GM12864 (cell line): ENCODE measurements around the gene ENPP6.

Experiments
- DNase-seq: peaks from one replicate; pipeline ENCODE4 v3.0.0-alpha.2; 2011; ENCODE audit warnings: low read depth
- H3K4me3 ChIP-seq: 2 replicates; pipeline ENCODE4 v1.5.1; 2011; ENCODE audit warnings: mild to moderate bottlenecking, low read depth, low read length, control low read depth
- CTCF ChIP-seq: IDR thresholded peaks from 2 replicates; pipeline ENCODE4 v1.5.1; 2011; ENCODE audit warnings: low read depth, mild to moderate bottlenecking, moderate library complexity, low read length, control low read depth, inconsistent platforms; ENCODE audit errors: missing control alignments

The ENPP6 gene

GRCh38 chr4:184193556-184194525 lies 23.8 kb downstream of the ENPP6 start:
- no peak for TF ChIP-seq CTCF
- H3K4me3 ChIP-seq = no peak overlapping the region

GRCh38 chr4:184192933-184193332 lies 24.7 kb downstream of the ENPP6 start:
- DNase-seq = no peak
- no peak overlapping the region for H3K4me3 ChIP-seq
- TF ChIP-seq CTCF = no peak

More at GRCh38 chr4:184193556-184194525, 23.8 kb downstream of the ENPP6 start:
- DNase-seq = no peak

GRCh38 chr4:184191267-184191666 lies 26.4 kb downstream of the ENPP6 start:
- TF ChIP-seq CTCF = no peak
- DNase-seq = no peak
- H3K4me3 ChIP-seq = no peak overlapping the region

DNA sequence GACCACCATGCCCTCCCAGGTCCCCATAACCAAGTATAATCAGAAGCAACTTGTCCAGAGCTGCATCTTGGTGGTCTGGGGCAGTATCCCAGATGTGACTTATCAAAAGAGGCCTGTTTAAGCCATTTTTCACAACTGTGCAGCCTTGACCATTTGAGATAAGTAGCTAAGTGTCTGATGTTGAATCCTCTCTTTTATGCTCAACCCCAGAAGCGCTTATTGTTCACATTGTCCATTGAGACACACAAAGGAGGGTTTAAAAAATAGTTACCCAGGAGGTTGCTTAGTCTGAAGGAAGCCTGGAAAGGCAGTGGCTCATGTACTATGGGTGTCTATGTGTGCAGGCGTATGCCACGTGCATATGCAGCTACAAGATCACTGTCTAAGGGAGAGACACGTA lies 27.0 kb downstream of the ENPP6 start:
- no peak for TF ChIP-seq CTCF
- no peak overlapping the region for H3K4me3 ChIP-seq
- DNase-seq = no peak

DNA sequence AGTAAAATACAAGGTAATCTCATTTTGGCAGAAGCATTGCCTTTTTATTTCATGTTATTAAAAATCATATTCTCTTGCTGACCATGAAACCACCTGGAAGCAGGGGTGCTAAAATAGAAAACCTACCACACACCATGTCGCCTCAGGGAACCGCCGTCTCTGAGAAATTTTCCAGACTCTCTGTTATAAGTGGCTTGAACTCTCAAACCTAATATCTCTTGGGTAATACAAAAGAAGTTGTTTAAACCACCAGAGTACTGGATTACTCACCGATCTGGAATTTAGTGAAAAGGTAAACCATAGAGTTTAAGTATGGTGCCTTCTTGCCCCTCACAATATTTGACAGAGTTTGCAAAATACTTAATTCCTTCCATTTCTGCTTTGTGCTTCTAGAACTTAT lies 27.7 kb downstream of the ENPP6 start:
- no peak for DNase-seq
- no peak for TF ChIP-seq CTCF
- no peak overlapping the region for H3K4me3 ChIP-seq

DNA sequence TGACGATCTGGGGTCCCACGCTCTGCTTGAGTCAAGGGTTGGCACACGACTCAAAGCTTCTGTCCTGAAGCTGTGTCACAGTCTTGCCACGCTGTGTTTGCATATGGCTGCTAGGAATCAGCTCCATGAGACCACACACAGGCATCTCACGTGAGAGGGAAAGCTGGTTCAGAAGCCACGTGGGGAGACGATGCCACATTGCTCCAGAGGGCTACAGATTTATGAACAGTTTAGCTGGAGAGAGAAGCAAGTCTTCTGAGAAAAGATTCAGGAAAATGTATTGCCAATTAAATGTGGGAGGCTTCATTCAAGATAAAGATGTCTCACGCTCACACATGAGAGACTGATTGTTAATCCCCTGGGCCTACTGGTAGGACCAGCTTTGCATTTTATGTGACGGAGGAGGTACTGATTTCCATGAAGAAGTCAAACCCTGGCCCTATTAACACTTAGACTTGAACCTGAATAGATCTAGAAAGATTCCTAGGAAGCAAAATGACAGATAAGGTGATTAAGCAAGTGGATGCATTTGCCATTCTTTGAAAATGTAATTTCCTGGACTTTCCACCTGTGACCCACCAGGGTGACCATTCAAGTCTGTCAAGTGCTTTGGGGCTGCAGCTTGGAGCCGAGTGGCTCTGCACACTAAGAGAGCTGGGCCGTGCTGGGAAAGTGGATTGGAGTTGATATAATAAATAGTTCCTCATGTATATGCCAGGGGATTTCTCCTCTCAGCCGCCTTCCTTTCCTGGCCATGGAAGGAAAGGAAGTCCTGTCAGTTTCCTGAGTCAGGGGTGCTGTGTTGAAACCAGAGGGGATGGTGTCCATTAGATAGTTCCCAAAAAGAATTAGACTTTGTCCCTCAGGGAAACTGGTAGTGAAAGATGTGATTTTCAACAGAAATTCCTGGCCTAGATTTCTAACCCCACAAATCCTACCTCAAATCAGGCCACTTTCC lies 29.0 kb downstream of the ENPP6 start:
- no peak for TF ChIP-seq CTCF
- no peak for DNase-seq
- H3K4me3 ChIP-seq = no peak overlapping the region
